Activated CD4-positive, alpha-beta T cell treated with anti-CD3 and anti-CD28 coated beads for 48 hours (primary cell): Measurements from ENCODE around the gene PCYT1A.
"Not testable (repeated sequence)": the region's sequence is repeated elsewhere in the genome, so short reads cannot be mapped to it uniquely, and the experiment has no call there.

Source experiments
- DNase-seq: peaks from one replicate; pipeline ENCODE4 v3.0.0-alpha.2; 2020

Gene PCYT1A

DNA sequence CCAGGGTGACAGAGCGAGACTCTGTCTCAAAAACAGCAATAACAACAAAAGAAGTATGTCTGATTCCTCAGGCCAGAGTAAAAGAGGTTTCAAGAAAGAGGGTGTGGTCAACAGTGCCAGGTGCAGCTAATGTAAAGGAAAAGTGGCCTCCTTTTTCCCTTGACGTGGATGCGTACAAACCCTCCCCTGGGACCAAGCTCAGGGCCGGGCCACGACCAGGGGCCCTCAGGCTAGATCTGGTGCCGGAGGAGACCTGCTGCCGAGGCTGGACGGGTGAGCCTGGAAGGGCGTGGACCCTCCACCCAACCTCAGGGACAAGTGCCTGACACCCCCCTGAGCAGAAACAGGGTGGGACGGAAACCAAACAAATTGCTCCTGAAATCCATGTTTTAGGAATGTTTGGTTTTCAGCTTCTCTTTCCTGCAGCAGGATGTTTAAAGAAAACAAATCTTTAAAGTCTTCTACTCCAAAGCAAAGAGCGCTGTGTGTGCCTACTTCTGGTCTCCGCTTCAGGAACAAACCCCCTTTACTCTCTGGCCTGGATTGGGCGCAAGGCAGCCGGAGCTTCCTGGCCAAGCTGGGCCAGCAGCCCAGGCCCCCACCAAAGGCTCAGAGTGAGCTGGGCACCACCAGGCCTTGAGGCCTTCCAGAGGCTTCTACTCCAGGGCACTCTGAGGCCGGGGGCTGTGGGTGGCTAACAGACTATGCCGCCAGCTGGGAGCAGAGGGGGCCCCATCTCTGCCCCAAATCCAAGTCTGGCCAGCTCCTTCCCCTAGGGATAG, 97.8 kb downstream of the PCYT1A start:
- no peak for DNase-seq

DNA sequence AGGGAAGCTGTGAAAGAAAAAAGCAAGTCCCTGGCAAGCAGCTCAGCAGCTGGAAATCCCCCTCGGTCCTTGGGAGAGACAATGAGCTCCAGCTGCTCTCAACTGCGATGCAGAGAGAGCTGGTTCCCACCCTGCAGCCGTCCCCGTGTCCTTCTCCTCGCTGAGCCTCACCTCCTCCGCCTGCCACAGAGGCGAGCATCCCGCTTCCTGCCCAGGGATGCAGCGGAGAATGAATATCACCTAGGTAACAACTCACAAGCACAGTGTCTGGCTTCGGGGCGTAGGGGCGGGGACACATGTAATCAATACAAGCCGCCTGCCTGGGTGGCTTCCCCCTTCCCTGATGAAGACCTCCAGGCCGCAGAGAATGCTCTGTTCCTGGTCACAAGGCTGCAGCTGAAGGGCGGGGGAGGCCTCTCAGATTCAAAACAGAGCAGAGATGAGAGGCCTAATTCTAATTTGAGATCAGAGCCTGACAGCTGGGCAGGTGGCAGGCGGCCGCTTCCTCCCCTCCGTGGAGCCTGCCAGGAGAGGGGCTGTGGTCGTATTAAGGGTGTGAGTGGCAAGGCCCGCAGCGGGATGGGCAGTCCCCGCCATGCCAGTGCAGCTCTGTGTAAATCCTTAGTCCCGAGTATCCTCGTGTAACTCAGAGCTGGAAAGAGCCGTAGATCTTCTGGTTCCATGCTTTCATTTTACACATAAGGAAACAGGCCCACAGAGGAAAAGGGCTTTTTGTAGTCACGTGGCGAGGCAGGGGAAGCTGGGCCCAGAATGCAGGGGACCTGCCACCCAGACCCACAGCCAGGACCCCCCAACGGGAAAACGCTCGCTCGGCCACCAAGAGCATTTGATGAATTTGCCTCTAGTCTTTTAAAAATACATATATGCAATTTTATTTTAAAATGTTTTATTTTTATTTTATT, 100.6 kb downstream of the PCYT1A start:
- DNase-seq: no peak

- DNase-seq: no peak
These were observed 102.6 kb downstream of the PCYT1A start for GRCh38 chr3:196184881-196185280.

DNA sequence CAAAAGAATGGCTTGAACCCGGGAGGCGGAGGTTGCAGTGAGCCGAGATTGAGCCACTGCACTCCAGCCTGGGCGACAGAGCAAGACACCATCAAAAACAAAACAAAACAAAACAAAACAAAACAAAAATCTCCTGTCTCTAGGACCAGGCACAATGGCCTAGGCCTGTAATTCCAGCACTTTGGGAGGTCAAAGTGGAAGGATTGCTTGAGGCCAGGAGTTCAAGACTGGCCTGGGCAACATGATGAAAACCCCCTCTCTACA, 103.4 kb downstream of the PCYT1A start:
- not testable (repeated sequence) for DNase-seq

DNA sequence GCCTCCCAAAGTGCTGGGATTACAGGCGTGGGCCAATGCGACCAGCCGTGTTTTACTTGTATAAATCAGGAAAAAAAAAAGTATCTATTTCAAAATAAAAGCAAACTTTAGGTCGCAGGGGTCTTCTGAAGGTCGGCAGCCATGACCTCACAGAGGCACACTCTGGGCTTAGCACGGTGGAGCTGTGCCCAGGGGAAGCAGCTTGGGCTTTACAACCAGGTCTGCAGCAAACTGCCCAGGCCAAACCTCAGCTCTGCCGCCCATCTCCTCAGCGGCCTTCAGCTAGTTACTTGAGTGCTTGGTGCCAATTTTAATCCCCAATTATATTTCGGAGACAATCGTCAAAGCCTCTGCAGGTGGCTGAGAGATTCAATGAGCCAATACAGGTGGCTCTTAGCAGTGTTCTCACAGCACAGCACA, 106.4 kb downstream of the PCYT1A start:
- no peak for DNase-seq

DNA sequence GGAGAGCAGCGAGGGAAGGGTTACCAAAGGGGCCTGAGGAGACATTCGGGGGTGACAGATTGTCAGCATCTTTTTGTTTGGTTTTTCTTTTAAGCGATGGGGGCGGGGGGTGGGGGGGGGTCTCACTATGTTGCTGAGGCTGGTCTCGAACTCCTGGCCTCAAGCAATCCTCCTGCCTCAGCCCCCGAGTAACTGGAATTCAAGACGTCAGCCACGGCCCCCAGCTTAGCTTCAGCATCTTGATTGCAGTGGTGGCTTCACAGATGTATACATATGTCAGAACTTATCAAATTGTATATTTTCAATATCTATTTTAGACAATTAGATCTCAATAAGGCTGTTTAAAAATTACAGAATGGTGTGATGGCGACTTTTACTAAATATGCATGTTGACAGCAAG, 107.2 kb downstream of the PCYT1A start:
- DNase-seq: no peak
